Measurements from ENCODE around the gene CELSR2.

DNA sequence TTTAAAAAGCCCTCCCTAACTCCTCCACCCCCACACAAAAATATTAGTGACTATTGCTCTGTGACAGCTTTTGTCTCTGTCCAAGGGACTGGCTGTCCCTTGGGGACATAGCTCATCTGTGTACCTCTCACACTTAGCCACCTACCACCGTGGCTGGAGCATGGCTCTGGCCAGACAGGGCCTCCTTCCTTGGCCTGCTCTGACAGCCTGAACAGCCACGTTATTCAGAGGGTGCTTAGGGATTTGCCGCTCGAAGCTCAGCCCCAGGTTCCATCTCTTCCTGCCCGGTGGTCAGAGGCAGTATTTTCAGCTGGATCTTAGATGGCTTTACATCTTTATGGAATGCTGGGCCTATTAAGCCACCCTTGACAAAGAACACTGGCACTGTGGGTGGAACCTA lies 6.1 kb upstream of the CELSR2 start:
- TF ChIP-seq, protein P1, sequence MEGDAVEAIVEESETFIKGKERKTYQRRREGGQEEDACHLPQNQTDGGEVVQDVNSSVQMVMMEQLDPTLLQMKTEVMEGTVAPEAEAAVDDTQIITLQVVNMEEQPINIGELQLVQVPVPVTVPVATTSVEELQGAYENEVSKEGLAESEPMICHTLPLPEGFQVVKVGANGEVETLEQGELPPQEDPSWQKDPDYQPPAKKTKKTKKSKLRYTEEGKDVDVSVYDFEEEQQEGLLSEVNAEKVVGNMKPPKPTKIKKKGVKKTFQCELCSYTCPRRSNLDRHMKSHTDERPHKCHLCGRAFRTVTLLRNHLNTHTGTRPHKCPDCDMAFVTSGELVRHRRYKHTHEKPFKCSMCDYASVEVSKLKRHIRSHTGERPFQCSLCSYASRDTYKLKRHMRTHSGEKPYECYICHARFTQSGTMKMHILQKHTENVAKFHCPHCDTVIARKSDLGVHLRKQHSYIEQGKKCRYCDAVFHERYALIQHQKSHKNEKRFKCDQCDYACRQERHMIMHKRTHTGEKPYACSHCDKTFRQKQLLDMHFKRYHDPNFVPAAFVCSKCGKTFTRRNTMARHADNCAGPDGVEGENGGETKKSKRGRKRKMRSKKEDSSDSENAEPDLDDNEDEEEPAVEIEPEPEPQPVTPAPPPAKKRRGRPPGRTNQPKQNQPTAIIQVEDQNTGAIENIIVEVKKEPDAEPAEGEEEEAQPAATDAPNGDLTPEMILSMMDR (IDR thresholded peaks at IDR 0.05): no peak
- TF ChIP-seq CEBPB (IDR thresholded peaks at IDR 0.05) (no peak), SREBF2 (IDR thresholded peaks at IDR 0.05) (no peak), RCOR1 (IDR thresholded peaks at IDR 0.05; ENCODE audit: low read depth, low read length) (no peak), POLR2A (IDR thresholded peaks at IDR 0.05; ENCODE audit: low read length) (no peak), BHLHE40 (IDR thresholded peaks at IDR 0.05; ENCODE audit: low read depth, low read length) (no peak), MAZ (IDR thresholded peaks at IDR 0.05; ENCODE audit: borderline replicate concordance, low read depth, low read length) (no peak), JUN (IDR thresholded peaks at IDR 0.05) (no peak)
- TF ChIP-seq, protein P2, sequence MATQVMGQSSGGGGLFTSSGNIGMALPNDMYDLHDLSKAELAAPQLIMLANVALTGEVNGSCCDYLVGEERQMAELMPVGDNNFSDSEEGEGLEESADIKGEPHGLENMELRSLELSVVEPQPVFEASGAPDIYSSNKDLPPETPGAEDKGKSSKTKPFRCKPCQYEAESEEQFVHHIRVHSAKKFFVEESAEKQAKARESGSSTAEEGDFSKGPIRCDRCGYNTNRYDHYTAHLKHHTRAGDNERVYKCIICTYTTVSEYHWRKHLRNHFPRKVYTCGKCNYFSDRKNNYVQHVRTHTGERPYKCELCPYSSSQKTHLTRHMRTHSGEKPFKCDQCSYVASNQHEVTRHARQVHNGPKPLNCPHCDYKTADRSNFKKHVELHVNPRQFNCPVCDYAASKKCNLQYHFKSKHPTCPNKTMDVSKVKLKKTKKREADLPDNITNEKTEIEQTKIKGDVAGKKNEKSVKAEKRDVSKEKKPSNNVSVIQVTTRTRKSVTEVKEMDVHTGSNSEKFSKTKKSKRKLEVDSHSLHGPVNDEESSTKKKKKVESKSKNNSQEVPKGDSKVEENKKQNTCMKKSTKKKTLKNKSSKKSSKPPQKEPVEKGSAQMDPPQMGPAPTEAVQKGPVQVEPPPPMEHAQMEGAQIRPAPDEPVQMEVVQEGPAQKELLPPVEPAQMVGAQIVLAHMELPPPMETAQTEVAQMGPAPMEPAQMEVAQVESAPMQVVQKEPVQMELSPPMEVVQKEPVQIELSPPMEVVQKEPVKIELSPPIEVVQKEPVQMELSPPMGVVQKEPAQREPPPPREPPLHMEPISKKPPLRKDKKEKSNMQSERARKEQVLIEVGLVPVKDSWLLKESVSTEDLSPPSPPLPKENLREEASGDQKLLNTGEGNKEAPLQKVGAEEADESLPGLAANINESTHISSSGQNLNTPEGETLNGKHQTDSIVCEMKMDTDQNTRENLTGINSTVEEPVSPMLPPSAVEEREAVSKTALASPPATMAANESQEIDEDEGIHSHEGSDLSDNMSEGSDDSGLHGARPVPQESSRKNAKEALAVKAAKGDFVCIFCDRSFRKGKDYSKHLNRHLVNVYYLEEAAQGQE (IDR thresholded peaks at IDR 0.05): no peak
- TF ChIP-seq, protein P3, sequence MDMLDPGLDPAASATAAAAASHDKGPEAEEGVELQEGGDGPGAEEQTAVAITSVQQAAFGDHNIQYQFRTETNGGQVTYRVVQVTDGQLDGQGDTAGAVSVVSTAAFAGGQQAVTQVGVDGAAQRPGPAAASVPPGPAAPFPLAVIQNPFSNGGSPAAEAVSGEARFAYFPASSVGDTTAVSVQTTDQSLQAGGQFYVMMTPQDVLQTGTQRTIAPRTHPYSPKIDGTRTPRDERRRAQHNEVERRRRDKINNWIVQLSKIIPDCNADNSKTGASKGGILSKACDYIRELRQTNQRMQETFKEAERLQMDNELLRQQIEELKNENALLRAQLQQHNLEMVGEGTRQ (IDR thresholded peaks at IDR 0.05): no peak

All from A549 (cell line).